Hepatic stellate cell (primary cell): ENCODE results near the gene ZNRF3.
A peak's percentile ranks its signal among the peaks of the same experiment; 100 is the strongest.
"Not testable (repeated sequence)": the region's sequence is repeated elsewhere in the genome, so short reads cannot be mapped to it uniquely, and the experiment has no call there.

Experiments
- DNase-seq: peaks from one replicate; pipeline ENCODE4 v3.0.0; 2011; ENCODE audit warnings: low spot score

Gene ZNRF3

DNA sequence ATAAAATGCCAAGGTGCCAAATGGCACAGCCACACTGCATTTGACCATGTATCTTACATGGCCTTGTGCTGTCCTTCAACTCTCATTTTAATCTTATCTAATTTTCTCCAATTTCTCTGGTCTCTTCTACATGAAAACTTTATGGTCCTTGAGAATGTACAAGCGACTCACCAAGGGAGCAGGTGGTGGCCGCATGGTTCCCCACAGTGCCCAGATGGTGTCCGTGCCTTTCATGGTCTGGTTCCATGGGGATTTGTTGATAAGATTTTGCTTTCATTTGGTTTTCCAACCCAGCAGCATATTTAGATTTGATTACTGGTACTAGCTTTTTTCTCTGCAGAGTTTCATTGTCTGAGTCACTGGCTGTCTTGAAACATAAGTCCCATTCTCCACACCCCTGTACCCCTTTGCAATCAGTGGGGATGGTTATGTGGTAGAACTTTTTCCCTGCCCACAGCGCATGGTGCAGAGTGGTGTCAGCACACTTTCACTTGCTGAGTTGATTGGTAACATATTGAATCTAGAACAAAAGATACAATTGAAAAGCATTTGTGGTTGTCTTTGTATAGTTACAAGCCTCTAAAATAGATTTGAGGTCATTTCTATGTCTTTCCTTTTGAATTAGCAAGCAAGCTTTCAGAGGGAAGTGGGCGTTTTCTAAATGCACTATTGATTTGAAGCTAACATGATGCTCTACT is 24.1 kb downstream of the ZNRF3 start:
- no peak for DNase-seq

DNA sequence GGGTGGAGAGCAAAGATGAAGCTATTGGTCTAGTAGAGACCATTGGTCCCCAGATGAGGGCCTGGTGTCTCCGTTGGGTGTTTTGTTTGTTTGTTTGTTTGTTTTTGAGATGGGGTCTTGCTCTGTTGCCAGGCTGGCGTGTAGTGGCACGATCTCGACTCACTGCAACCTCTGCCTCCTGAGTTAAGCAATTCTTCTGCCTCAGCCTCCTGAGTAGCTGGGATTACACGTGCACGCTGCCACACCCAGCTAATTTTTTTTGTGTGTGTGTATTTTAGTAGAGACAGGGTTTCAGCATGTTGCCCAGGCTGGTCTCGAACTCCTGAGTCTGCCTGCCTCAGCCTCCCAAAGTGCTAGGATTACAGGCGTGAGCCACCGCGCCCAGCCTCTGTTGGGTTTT is 25.4 kb downstream of the ZNRF3 start:
- not testable (repeated sequence) for DNase-seq

DNA sequence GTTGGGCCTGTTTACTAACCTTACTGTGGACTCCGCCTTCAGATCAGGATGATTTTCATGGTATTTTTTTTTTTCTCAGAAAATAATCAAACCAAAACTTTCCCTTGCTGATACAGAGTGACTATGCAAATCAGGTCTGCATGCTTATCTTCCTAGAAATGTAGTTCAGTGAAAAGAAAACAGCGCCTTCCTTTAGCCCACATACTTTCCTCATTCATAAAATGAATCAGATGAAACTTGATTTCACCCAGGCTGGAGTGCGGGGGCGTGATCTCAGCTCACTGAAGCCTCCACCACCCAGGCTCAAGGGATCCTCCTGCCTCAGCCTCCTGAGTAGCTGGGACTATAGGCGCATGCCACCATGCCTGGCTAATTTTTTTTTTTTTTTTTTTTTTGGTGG is 26.0 kb downstream of the ZNRF3 start:
- DNase-seq: no peak

DNA sequence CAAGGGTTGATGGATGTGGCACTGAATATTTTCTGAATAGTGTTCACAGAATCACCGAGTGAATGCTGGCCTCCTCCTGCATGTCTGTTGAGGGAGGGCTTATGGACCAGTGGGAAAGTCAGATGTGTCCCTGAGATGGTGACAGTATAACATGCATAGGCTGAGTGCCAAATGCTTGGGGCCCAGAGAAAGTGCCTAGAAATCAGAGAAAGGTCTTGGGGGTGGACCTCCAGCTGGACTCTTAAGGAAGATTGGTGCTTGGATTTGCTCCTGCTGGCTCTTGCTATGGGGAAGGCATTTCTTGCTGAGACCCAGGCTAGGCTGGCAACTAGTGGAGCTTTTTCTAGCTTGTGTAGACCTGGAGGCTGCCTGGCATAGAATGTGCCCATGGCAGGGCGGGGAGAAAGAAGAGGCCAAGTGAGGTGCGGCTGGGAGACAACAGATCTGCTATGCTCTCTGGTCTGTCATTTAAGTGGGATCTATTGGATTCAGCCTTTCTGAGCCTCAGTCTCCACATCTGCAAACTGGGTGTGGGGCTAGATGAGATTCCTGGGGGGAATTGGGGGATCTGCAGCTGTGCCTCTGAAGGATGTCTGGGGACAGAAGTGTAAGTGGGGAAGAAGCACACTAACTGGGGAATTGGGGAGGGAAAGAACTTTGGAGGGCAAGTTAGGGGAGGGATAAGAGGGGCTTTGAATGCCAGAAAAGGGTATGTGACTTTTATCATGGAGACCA is 27.4 kb downstream of the ZNRF3 start:
- no peak for DNase-seq

DNA sequence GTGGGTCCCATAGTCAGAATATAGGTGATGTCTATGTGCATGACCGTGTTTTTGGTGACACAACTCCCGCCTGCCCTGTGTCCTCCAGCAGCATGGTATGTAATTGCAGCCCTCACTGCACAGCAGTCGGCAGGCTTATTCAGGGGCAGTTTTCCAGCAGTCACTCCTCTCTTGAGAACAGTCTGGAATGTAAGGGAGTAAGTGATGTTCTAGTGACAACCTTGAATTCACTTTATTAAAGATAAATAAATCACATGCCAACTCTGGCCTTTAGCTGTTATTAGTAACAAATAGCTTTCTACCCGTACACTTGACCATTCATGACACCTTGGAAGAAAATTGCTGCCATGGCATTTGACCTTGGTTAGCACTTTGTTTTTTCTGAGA is 27.9 kb downstream of the ZNRF3 start:
- no peak for DNase-seq

DNA sequence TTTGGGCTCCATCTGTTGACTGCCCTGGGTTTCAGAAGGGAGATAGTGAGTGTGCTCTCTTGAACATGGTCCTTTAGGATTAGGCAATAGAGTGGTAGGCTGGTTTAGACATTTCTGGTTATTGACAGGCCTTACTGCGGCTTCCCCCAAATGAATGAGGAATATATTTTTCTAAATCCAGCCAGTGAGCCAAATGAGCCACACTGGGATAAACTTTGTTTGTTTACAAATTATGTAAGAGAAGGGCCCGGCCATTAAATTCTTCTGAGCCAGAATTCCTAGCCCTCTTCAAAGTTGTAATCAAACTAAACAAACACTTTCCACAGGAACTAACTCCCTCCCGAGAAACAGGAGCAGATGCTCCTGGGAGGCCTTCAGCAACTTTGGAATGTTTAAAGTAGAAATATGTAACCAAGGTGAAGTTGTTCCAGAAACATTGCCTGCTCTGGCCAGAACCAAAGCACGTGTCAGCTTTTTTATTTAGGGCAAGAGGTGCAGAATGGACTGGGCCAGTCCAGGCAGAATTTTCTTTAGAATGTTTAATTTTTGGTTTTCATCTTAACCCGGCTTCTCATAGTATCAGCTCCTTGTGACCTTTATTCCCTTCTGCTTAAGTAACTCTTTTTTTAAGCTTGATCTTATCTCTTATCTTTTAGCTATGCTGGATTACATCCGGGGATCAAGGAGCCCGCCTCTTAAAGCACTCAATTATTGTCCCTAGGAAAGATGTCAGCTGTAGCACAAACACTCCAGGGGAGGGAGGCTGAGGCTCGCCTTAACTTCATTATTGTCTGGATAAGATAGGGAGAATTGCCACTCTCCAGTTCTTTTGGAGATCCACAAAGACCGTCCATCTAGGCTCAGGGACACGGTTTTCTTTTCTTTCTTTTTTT is 28.7 kb downstream of the ZNRF3 start:
- peak; percentile 30 for DNase-seq

DNA sequence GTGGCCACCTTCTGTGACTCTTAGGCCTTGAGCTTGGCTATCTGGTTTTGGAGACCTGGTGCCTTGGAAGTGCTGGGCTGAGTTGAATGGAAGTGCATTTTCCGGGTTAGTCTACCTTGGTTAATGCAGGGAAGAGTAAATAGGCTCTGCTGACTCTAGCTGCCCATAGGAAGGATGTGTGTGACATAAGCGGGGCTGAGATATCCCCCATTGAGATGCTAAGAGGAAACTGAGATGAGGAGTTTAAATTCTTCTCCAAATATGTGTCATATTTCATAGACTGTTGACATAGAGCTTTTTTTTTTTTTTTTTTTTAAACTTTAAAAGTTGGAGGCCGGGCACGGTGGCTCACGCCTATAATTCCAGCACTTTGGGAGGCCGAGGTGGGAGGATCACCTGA is 30.8 kb downstream of the ZNRF3 start:
- no peak for DNase-seq

DNA sequence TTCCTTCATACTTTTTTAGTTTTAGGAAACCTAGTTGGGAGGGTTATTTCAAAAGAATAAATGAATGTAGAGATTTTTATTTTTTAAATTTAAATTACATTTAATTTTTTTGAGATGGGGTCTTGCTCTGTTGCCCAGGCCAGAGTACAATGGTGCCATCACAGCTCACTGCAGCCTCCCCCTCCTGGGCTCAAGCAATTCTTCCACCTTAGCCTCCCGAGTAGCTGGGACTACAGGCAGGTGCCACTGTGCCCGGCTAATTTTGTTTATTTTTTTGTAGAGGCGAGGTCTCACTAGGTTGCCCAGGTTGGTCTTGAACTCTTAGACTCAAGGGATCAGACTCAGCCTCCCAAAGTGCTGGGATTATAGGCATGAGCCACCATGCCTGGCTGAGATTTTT is 32.6 kb downstream of the ZNRF3 start:
- DNase-seq: no peak

DNA sequence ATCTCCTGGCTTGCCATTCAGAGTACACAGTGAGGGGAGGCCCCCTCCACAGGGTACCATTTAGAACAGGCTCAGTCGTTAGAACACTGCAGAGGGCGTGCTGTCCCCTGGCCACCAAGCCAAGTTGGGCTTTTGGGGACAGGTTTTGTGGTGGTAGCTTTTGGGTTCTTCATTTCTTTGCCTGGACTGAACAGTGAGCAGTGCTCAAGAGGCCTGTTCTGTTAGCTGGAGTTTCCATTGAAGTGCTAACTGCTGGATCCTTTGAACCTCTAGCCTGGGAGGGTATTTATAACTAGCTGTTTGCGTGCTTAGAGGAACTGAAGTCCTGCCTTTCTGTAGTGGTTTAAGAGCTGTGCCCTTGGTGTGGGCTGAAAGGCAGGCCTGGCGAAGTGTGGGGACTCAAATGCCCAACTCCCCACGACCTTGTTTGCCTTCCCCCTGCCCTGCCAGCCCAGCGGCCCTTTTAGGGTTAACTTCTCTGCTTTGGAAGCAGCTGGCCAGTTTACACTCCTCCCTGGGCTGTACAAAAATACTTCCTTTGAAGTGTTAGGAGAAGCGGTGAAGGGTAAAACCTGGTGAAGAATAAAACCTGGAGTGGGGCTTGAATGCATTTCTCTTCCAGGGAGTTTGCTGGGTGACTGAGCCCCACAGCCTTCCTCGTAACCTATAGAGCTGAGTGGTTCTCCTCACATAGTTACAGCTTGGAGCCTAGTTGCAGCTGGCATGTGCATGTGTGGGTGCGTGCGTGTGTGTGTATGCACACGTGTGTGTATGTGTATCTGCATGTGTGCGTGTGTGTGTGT is 34.6 kb downstream of the ZNRF3 start:
- no peak for DNase-seq

DNA sequence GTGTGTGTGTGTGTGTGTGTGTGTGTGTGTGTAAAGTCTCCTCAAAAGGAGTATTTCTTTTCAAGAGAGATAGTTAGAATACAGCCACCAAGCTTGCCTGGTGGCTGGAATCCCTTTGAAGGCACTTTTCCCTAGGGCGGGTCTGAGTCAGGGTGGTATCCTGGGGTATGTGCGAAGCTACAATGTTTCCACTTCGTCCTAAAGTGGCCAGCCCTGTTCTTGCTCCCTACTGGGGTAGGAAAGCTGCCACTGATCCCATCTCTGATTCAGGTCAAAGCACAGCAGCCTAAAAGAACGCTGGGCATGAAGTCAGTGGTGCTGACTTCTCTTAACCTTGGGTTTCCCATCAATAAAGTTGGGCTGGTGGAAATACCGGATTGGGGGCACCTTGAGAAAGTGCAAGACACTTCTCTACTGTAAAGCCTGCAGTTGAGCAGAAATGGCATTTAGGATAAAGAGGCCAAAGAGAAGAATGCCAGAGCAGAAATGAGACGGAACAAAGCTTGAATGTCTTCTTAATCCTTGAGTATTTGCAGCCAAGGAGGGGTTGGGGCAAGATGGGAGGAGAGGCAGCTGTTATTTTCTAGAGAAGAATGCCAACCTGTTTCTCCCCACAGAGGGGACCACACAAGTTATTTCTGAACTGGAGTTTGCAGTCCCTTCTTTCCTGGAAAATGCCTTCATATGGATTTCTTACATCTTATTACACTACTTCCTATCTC is 35.3 kb downstream of the ZNRF3 start:
- no peak for DNase-seq

DNA sequence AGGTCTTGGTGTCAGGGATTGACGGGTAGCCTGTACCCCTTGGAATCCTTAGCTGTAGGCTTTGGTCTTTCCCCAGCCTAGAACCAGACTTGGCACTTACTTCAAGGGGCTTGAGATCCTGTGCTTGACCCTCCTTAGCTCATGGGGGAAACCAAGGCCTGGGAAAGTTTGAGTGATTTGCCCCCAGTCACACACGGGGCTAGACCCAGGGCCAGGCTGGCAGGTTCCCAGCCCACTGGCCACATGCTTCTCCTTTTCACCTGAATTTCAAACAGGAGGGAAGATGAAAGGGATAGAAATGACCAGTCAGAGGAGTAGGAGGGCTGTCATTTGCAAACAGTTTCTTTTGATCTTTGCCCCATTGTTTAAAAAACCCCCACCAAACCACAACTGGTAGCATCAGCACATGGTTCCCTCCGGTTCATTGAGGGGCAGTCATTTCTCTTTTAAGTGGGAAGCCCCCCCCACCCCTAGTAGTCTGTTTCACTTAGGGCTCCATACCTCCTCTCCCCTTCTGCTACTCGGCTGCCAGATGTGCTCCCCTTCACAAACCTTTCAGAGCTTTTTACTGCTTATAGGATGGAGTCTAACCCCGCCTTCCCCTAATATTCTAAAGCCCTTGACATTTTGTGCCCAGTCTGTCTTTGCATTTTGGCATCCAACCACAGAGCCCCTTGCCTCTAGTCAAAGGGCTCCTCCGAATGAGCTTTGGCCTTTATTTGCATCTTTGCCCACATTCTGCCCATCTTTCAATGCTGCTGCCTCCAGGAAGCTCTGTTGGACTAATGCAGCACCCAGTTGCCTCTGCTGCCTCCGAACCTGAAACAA is 37.6 kb downstream of the ZNRF3 start:
- DNase-seq: no peak

DNA sequence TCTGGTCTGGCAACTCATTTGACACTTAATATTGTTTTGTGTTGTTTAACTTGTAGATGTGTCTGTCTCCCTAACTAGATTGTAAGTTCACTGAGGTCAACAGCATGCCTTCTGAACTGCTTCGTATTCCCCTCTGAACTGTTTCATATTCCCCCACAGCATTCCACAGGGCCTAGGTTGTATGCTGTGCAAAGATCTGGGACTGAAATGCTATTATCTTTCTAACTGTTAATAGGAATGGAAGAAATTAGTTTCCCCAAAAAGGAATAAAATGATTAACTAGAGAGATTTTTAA is 38.2 kb downstream of the ZNRF3 start:
- DNase-seq: no peak

DNA sequence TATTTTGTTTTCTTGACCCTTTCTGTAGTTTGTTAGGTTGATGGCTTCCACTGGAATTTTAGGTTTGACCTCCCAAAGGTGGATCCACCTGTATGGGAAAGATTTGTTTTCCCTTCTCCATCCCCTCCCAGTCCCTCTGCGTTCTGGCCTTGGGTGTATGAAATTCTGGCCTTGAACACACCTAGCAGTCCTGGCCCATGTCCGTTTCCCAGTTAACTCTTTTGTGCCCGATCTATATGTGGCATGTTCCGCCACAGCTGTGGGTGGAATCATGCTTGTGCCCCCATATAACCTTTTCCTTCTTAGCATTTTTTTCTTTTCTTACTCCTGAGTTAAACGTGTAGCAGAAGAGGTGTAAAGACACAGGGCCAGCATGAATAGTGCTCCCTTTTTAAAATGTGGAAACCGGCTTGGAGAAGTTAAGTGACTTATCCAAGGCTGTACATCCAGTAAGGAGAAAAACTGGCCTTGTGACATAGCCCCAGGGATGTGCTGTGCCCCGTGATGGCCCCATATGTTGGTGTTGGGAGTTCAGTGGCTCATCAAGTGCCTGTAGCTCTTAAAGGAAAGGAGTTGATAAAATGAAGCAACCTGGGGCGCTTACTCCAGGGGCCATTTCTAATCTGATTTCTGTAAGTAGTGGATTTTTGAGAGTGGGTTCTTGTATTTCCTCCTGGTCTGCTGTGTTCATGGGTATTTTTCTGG is 39.3 kb downstream of the ZNRF3 start:
- DNase-seq: no peak

DNA sequence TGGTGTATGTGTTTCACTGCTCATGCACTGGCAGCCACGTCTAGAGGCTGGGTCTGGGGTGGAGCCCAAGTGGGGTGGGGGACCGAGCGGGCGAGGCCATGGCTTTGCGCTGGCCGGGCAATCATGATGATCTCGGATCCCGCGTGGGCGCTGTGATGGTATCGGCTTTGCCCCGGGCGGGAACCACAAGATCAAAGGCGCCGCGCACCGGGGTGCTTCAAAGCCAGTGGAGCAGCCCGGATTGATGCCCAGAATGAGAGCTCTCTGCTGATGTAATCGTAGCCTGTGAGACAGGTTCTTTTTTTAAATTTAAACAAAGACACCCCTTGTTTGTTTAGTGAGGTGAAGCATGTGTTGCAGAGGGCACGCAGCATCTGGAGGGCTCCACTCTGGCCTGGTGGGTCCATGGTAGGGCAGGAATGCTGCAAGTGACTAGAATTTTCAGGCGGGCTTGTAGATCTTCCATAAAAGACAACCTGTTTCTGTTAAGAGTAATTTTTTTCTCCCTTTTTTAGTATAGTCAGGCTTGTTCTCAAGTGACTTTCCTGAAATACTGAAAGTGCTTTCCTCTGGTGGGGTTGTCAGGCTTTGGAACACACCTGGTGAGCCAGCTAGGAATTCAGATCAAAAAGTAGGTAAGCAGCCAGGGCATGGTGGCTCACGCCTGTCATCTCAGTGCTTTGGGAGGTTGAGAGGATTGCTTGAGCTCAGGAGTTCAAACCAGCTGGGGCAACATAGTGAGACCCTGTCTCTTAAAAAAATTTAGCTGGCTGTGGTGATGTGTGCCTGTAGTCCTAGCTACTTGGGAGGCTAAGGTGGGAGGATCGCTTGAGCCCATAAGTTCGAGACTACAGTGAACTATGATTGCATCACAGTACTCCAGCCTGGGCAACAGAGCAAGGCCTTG is 40.7 kb downstream of the ZNRF3 start:
- no peak for DNase-seq

DNA sequence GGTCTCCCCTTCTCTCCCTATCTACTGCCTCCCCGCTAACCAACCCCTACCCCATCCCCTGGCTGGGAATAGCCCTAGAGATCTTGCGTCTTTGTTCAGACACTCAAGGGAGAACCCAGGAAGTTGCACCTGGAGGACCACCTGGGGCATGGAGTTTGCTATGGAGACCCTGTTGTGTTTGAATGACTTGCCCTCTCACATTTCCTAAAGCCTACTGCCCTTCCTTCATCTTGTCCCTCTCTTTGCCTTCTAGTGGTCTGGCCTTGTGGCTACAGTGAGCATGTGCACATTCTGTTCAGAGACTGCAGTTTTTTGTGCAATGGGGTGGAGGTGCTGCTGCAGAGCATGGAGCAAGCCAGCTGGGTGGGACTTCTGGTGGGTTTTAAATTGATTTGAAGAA is 42.5 kb downstream of the ZNRF3 start:
- no peak for DNase-seq

DNA sequence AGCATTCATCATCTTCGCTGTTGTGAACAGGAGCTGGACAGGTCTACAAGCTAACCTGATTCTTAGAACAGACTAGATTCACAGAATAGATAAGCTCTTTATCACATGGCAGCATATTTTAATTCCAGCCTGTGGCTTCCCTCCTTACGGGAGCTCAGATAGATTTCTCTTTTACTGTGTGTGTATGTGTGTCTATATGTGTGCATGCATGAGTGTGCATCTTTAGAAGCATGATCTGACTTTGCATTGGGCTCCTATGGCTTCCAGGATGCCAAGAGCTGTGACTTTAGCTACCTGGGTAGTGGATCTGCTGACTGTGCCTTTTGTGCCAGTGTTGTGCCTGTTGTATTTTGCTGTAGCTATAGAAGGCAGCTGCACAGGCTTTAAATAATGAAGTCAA is 44.3 kb downstream of the ZNRF3 start:
- no peak for DNase-seq

DNA sequence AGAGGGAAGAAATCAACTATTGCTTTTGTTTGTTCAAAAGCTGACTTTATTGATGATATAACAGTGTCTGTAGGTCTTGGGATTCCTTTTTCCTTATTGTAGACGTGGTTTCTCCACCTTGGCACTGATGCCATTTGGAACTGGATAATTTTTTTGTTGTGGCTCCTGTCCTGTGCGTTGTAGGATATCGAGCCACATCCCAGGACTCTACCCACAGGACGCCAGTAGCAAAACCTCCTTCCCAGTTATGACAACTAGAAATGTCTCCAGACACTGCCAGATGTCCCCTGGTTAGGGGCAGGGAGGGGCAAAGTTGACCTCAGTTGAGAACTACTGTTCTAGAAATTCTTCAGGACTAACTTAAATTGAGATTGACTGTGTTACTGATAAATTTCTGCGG is 45.8 kb downstream of the ZNRF3 start:
- DNase-seq: no peak

DNA sequence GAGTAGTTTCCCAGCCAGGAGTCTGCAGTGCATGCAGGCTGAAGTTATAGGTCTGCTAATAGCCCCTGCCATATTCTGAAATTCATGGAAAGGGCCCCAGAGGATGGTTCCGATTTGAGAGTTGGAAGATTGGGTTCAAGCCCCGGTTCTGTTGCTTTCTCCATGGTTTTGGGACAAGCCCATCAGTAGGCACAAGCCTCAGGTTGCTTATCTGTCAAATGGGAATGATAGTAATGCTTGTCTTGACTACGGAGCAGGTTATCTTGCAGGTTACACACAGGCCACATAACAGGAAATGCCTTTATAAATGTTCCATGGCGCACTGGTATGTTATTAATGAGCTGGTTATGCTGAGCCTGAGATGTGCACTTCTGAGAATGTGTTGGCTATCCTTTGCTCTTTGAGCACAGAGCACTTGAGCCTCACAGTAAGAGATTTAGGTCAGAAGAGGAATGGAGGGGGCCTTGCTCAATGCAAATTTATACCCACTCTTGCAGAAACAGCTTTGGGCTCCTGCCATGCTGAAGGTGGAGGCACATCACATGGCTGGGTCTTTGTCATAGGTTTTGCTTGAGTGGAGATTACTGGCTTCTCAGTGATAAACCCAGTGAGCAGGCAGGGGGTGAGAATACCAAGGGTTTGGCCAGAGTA is 47.1 kb downstream of the ZNRF3 start:
- no peak for DNase-seq
